HG02763 (cell line): ENCODE measurements around the gene DNAI1.

ENCODE experiments used
- ATAC-seq: cut with Tn5 transposase; IDR thresholded peaks from one replicate; pipeline ENCODE4 v1.9.1; 2021; ENCODE audit warnings: mild to moderate bottlenecking, moderate library complexity; ENCODE audit not compliant: unreplicated experiment

Gene DNAI1

DNA sequence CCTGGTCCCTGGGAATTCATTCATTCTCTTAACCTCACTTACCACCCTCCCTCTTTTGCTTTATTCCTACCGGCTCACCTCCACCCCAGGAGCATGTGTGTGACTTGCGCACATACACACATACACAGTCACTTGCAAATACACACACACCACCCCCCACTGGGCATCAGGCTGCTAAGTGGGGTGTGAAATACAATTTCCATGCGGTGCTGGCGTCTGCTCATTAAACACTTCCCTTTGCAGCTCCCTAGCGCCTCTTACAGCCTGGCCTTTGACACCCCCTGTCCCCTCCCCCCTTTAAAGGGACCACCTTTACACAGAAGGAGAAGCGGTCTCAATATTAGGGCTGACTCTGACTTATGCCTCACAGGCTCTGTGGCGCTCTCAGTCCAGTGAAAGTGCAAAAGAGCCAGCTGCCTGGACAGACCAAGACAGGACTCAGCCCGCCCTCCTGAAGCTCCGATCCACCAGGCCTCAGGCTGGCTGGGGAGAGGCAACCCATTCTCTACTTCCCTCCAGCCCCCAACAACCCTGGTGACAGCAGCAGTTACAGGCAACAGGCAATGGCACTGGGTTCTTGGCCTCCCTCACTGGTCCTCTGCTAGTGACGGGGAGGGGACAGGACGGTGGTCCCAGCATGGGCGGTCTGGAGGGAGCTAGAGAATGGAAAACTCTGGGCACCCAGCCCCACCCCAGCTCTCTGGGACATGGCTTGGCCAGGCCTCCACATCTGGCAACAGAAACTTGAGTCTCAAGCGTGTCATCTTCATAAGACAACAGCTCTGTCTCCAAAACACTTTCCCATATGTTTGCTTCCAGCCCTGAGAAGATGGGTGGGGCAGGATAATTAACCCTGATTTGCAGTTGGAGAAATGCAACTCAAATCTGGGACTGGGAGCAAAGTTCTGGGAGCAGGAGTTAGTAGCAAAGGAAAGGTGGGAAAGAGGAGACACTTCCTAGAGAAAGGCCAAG lies 52.2 kb downstream of the DNAI1 start:
- ATAC-seq: no peak

DNA sequence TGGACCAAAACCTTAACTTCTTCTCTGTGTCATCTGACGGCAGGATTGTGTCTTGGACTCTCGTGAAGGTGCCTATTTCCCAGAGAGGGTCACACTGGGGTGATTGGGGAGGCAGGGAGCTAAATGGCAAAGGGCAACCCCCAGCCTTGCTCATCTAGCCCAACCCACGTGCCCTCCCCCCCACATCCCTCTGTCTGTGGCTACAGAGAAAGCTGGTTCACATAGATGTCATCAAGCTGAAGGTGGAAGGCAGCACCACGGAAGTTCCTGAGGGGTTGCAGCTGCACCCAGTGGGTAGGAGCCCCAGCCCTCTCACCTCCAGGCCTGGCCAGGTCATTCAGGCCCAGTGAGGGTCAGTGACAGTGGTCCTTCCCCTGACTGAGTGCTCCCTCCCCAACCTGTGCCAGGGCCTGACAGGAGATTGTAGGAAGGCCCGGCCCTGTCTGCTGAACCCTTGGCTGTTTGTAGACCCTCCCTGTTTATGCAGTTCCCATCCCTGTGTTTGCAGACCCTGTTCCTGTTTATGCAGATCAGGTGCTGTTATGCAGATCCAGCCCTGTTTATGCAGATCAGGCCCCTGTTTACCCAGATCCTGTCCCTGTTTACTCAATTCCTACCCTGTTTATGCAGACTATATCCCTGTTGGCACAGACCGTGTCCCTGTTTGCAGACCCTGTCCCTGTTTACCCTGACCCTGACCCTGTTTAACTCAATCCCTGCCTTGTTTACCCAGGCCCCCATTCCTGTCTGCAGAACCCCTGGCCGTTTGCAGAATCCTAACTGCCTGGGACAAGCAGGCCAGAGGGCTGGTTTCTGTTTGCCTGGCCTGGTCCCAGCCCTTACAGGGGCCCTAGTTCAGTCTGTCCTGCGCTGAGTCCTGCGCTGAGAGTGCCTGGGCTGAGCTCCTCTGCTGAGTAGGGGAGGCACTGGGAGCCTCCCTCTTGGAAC lies 53.8 kb downstream of the DNAI1 start:
- ATAC-seq: no peak

DNA sequence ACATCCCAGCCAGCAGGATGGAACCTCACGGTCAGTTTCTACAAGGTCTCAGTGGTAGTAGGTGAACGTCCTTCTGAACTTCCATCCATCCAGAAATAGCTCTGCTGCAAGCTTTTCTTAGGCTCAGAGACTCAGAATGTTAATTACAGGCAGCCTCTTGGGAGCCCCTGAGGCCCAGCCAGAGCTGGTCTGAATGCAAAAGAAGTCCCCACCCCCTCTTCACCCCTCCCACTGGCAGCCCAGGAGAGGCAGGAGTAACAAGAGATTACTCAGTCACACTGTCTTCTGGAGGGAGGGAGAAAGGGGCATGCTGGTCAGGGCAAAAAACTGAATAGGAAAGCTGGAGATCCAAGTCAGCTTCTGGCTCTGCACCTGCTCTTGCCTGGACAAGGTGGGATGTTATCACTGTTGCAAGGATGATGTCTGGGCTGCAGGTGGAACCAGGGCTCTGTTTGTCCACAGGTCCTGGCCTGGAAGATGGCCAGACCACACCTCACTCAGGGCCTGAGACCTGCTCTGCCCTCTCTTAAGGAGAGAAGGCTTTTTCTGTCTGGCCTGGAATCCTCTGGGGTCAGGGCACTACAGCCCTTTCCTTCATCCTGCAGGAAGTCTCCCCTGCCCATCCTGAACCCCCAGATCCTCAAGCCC lies 55.1 kb downstream of the DNAI1 start:
- ATAC-seq: no peak

DNA sequence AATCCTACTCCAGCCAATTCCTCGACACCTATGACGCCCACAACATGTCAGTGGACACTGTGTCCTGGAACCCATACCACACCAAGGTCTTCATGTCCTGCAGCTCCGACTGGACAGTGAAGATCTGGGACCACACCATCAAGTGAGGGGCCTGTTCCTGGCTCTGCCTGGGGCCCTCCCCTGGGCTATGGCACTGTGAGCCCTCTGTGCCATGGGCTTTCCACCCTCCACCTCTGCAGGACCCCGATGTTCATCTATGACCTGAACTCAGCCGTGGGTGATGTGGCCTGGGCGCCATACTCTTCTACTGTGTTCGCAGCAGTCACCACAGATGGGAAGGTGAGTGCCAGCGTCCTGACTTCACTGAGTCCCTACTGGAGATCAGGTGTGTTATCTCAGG lies 55.8 kb downstream of the DNAI1 start:
- ATAC-seq: no peak

DNA sequence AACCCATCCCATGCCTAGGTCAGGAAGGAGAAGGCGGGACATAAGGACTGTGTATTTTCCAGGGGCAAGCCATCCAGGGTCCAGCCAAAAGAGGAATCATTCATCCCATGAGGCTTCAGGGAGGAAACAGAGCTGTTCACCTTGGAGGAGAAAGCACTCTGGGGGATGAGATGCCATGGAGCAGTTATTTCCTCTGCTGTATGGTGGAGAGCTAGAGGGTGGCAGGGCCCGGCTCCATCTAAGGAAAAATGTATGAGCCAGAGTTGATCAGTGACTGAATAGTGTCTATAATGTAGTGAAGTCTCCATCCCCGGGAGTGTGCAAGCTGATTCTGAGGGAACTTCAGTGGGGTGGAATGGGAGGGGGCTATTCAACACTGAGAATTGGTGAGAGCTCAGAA lies 56.2 kb downstream of the DNAI1 start:
- no peak for ATAC-seq

DNA sequence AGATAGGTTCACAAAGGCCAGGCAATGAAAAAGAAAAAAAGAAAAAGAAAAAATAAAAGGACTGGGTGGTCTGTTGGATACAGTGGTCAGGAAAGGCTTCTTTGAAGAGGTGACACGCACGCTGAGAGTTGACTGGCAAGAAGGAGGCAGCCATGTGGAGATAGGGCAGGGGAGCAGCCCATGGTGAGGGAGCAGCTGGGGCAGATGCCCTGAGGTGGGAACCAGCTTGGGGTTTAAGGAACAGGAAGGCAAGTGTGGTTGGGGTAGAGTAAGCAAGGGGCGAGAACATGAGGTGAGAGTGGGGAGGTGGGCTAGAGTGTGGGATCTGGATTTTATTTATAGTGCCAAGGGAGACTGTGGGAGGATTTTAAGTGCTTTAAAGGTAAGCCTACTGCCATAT lies 57.4 kb downstream of the DNAI1 start:
- ATAC-seq: no peak

DNA sequence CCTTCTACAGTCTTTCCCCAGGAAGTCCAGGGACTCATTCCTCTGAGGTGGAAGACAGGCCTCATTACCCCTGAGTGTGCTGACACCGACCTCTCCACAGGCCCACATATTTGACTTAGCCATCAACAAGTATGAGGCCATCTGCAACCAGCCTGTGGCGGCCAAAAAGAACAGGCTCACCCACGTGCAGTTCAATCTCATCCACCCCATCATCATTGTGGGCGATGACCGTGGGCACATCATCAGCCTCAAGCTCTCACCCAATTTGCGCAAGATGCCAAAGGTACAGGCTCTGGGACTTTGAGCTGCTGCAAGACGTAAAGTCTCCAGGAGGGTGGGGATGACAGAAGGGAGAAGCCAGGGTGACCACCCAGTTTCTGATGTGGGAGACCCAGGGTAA lies 58.6 kb downstream of the DNAI1 start:
- no peak for ATAC-seq

DNA sequence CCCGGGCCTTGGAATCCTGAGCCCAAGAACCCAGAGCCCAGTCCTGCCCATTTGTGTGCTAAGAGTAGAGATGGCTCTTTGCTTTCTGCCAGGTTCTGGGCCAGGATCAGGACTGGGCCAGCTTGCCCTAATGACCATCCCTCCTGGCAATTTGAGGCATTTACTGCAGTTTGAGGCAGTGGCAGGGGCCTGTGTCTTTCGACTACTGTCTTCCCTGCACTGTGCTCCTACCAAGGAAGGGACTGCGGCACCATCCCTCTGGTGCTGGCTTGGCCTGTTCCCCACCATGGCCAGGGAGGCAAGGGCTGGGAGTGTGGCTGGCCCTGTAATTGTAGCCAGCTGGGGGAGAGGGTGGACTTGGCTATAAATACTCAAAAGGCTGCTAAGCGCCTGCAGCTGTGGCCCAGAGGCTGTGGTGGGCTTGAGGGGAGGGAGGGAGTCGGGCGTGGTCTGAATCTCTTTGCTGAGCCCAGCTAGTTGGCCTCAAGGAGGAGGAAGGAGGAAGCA lies 59.6 kb downstream of the DNAI1 start:
- no peak for ATAC-seq

DNA sequence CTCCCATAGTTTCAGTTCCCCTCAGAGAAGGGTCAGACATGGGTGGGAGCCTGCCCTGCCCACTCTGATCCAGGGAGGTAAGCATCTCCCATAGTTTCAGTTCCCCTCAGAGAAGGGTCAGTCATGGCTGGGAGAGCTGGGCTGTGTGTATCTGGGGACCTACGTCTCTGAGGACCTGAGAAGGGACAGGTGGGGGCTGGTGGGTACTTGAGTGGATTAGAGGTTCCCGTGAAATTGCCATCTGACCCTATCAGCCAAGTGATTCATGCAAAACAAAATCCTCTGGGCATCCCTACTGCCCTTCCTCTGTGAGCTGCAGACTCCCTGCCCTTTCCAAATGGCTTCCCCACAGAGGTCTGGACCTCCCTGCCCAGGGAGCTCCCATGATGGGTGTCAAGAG lies 60.3 kb downstream of the DNAI1 start:
- ATAC-seq: no peak

DNA sequence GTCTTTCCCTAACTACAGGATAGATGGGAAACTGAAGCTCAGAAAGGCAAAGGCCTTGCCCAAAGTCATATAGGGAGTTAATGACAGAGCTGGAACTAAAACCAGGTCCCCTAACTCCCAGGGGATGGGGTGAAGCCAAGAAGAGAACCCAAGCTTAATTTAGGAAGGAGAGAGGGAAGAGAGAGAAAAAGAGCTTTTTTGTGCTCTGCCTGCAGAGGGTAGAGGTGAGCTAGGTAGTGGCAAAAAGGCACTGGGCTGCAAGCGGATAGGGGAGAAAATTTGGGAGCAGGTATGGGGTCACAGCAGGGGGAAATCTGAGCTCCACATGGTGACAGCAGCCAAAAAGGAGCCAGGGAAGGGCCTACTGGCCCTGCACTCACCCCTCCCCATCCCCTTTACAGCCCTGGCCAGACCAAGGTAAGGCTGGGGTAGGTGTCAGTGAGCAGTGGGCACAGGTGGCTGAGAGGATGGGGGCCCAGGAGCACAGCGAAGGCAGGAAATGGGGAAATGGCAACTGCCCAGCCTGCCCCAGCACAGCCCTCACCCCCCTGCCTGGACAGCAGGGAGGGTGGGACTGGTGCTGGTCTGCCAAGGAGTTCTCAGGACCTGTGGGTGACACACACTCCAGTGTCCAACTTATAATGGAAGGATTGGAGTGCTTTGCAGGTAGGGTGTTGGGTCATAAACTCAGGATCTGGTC lies 60.9 kb downstream of the DNAI1 start:
- no peak for ATAC-seq

DNA sequence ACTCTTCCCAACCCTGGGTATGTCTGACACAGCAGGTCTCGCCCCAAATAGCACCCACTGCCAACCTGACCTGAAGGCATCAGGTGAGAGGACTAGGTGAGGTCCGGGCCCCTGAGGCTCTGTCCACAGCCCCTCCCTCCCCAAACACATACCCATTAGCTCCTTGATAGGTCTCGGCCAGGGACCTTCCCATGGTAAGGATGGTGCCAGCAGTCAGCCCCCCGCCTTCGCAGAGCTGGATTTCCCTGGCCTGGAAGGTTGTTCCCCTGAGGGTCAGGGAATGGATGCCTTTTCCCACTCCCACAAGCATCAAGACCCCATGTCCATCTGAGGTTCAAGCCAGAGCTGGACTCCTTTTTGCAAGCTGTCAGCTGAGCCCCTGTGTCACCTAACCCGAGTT lies 61.5 kb downstream of the DNAI1 start:
- ATAC-seq: no peak

DNA sequence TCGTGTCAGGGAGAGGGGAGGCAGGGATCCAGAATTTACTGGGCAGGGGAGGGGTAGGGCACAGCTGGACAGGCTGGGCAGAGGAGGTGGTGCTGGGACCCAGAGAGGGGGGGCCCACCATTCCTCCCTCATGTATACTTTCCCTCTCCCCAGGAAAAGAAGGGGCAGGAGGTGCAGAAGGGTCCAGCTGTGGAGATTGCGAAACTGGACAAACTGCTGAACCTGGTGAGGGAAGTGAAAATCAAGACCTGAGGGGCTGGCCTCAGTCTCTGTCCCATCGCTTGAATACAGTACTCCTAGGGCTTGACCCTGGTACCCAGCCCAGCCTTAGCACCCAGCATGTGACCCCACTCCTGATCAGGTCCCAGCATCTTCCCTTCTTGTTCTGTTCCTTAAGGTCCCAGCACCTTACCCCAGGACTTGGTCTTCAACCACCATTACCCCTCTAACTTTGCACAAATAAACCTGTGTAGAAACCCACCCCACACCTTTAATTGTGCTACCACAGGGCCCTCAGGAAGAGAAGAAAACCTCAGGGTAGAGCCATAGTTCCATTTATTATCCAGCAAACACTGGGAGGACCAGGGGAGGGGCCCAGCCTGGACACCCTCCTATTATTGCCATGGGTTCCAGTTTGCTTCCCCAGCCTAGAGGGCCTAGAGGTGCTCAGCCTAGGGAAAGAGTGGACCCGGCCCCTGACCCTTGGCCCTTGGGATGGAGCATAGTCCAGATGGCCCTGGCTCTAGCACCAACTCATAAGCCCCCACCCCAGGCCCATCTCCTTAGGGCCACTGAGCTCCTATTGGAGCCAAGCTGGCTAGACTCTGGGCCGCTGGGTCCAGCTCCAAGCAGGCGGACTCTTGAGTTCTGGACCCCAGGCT lies 62.1 kb downstream of the DNAI1 start:
- no peak for ATAC-seq

DNA sequence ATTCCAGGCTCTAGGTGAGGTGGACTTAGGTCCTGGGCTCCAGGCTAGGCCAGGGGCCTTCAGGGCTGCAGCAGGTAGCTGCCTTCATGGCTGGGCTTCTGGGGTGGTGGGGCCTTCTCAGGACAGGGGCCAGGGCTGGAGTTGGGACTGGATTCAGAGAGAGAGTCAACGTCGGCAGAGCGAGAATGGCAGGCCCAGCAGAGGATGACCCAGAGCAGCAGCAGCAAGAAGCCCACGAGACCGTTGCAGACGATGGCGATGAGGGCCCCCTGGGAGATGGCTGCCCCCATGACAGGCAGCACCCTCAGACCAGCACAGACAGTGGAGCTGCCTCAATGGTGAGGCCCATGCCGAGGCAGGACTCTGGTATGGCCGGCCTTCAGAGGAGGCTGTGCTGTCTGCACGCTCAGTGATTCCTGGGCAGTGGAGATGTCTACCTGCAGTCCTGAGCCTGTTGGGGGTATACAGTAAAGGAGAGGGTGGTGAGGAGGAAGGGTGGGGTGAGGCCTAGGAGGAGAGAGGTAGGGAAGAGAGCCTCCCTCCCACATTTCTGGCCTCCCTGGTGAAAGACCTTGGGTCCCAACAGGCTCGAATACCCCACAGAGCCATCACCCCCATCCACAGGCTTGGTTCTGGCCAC lies 62.9 kb downstream of the DNAI1 start:
- no peak for ATAC-seq

DNA sequence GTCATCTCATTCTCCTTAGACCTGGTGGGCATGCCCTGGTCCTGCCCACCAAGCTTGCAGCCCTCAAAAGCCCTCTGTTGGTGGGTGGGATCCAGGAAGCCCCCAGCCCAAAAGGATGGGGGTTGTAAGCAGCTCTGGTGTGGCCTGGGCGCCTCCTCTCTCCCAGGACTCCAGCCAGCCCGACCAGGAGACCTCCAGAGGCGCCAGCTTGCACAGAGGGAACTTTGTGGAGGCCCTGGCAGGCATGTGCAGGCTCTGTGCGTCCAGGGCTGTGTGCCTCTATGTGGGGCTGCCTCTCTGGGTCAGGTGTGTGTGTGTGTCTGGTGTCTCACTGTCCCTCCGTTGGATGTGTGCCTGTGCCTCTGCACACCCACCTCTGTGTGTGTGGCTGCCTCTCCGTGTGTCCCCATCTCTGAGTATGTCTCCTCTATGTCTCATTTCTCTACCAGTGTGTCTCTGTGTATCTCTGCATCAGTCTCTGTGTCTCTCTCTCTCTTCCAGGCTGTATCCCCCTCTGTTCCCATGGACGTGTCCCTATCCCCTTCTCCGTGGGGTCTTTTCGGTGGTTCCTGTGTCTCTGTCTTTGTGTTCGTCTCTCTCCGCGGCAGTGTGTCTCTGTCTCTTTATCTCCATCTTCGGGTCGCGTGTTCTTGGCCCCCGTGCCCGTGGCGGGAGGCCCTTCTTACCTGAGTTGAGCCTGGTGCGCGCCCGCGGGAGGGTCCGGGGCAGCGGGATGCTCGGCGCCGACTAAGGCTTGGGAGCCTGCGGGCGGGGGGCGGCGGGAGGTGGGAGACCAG lies 63.7 kb downstream of the DNAI1 start:
- ATAC-seq: peak; percentile 8

DNA sequence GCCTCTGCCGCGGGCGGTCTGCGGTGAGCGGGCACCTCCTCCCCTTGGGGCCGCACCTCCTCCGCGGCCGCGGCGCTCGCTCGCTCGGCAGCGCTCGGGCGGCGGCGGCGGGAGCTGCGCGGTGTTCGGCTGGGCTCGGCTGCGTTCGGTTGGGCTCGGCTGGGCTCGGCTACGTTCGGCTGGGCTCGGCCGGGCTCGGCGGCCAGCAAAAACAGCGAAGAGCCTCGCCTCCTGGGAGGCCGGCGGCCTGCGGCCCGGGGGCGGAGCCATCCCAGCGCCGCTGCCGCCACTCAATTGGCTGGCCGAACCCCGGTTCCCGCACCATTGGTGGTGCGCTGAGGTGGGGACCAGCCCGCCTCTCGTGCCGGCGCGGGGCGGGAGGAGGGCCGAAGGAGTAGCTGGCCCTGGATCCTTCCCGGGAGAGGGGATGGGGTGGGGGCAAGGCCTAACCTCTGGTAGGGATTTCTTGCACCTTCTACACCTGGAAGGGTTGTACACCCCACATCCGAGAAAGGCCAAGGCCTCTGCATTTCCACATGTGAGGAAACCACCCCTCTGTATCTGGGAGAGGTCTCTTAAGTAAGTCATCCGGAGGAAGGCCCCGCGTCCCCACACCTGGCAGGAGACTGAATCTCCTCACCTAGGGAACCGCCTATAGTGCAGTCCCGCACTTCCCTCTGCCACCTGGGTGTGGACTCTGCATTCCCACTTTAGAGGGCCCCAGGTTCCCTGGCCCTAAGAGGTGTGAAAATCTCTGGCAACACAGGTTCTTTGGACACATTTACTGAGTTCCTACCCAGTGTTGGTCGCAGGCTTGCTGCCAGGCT lies 64.6 kb downstream of the DNAI1 start, which contains the start of gene ENHO:
Gene ENHO (minus strand): TSS at position 20 of the 827 bp plus-strand sequence. CDS start 1,295 bp downstream, outside the sequence.
- ATAC-seq: peak; percentile 83

DNA sequence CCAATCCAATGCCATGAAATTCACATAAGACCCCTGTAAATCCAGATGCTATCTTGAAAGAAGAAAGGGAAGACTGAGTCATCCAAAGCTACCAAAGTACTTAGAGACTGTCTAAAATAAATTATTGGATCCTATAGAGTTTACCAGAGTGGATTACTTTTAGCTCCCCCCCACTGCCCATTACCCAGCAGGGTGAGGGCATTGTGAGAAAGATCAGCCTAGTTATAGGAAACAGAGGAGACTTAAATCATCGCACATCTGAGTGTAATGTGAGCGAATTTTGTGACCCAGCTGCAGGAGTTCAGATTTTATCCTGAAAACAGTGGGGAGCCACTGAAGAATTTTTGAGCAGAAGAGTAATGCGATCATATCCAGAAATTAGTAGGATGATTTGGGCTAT lies 65.7 kb downstream of the DNAI1 start:
- no peak for ATAC-seq

DNA sequence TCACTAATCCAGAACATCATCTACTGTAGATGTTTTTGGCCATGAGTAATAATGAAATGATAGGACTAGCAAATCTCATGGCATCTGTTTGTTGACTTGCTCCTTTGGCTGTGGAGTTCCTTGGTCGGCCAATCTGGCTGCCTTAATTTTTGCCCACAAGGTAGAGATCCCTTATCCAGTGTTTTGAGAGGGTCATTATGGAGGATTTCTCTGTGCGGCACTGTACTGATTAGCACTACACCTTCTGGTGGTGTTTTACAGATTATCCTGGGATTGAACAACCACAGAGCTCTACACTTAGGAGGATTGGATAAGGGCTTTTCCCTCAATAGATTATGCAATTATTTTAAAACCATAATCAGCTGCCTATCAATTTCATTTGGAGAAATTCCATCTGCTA lies 67.4 kb downstream of the DNAI1 start:
- ATAC-seq: no peak
